Liver (tissue), 10 donors: ENCODE data around the gene POU2AF3. TPM values are rescaled to one million over a fixed set of nuclear protein-coding genes. Genes with fewer than 3 reads are reported as not detected.

Source experiments
- DNase-seq: peaks from one replicate; pipeline ENCODE4 v3.0.0-alpha.2; 2017; ENCODE audit warnings: low spot score
- H3K27ac ChIP-seq, 2 donors: one replicate each; pipeline ENCODE4 v1.7.0; 2013; ENCODE audit warnings: inconsistent platforms in 2 of 2, low read length in 2 of 2, control low read depth in 1 of 2, low read depth in 1 of 2, mild to moderate bottlenecking in 1 of 2
- H3K27me3 ChIP-seq, 4 donors: one replicate each; pipeline versions ENCODE4 v1.6.1 to v1.7.0; 2013; ENCODE audit warnings: low read length in 3 of 4, inconsistent platforms in 1 of 4, mild to moderate bottlenecking in 1 of 4, moderate library complexity in 1 of 4; ENCODE audit not compliant: control insufficient read depth in 4 of 4, insufficient read depth in 4 of 4
- H3K36me3 ChIP-seq, 4 donors: one replicate each; pipeline versions ENCODE4 v1.6.1 to v1.7.0; 2013; ENCODE audit warnings: low read length in 3 of 4, mild to moderate bottlenecking in 3 of 4, low read depth in 1 of 4, moderate library complexity in 1 of 4; ENCODE audit not compliant: control insufficient read depth in 4 of 4, insufficient read depth in 3 of 4
- H3K4me1 ChIP-seq, 4 donors: one replicate each; pipeline versions ENCODE4 v1.6.1 to v1.7.0; 2013; ENCODE audit warnings: low read length in 3 of 4, mild to moderate bottlenecking in 3 of 4, moderate library complexity in 1 of 4; ENCODE audit not compliant: control insufficient read depth in 4 of 4, insufficient read depth in 4 of 4
- H3K4me3 ChIP-seq, 3 donors: one replicate each; pipeline versions ENCODE4 v1.6.1 to v1.7.0; 2013; ENCODE audit warnings: low read length in 3 of 3, control low read depth in 1 of 3, low read depth in 1 of 3, mild to moderate bottlenecking in 1 of 3
- H3K9ac ChIP-seq, 2 donors: one replicate each; pipeline ENCODE4 v1.7.0; 2013; ENCODE audit warnings: low read length in 2 of 2, mild to moderate bottlenecking in 2 of 2, moderate library complexity in 2 of 2, control low read depth in 1 of 2, low read depth in 1 of 2
- H3K9me3 ChIP-seq, 4 donors: one replicate each; pipeline versions ENCODE4 v1.6.1 to v1.7.0; 2013; ENCODE audit warnings: low read length in 3 of 4; ENCODE audit not compliant: control insufficient read depth in 4 of 4
- RAD21 ChIP-seq, 2 donors: IDR thresholded peaks; 2 replicates each; pipeline ENCODE4 v1.6.1; 2016; ENCODE audit warnings: antibody characterized with exemption in 2 of 2, mild to moderate bottlenecking in 2 of 2
- WGBS: extraction: QIAGEN DNeasy Blood & Tissue Kit; methylation state at CpG from one replicate; pipeline ENCODE4 v1.1.7; 2013; 5-methylcytosine and 5-hydroxymethylcytosine counted together
- polyA plus RNA-seq, 2 donors: library from polyadenylated mRNA; stranded (reverse) in 1 of 2; unstranded in 1 of 2; fragments of 200-250 nt in 1 of 2; fragments of >200 nt in 1 of 2; fragmentation: Nextera tagmentation in 1 of 2; extraction: Ambion mirVana in 1 of 2; gene quantifications; one replicate each; pipeline versions ENCODE4 v1.2.1 to v1.2.3, GENCODE V29; 2013 to 2015
- small RNA-seq: library from RNA; depleted of rRNA; stranded (forward); fragments of <200 nt; gene quantifications from one replicate; pipeline ENCODE3, GENCODE V24; 2014
- total RNA-seq, 2 donors: library from RNA; depleted of rRNA; stranded (reverse); fragments of >200 nt; gene quantifications; one replicate each; pipeline ENCODE4 v1.2.3, GENCODE V29; 2014
- TF ChIP-seq, protein P1 (sequence below): IDR thresholded peaks from 2 replicates; pipeline ENCODE4 v1.6.1; 2016; ENCODE audit warnings: antibody characterized with exemption
- donor health status: healthy.
- donor health status: healthy.
- donor health status: healthy.
- donor health status: healthy.
- donor health status: healthy.

Gene POU2AF3
- total and polyA plus RNA-seq, 4 donors = 0.17 to 0.68 (median 0.49) TPM

DNA sequence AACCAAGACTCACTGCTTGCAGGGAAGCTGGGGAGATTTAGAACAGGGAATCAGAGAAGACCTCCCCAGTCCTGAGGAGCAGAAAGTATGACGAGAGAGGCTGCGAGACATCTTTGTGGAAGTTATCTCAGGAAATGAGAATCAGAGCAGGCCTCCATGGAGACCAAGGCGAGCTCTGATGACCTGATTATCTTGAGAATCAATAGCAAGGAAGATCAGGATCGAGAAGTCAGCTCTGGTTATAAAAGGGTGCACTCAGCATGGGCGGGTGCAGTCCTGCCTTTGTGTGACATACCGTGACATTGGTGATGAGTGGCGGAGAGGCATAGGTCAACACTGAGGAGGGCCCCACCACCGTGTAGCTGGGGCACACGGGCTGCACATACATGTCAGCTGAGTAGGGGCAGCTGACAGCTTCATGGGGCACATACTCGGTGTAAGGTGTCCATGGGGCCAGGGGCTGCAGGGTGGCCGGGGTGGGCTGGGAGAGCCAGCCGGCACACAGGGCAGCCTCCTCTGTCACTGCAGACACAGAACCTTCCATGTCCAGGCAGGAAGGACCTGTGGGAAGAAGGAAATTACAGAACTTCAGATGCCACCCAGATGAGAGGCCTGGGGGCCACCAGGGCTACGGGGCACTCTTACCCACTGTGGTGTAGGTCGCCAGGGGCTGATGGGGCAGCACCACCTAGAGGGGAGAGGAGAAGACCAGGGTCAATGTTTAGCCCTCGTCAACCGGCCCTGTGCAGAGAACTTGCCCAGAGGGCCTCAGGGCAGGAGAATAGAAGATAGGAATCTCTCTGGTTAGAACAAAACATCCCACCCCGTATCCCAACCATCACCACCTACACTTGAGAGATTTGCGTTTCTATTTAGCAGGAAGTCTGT, 59.0 kb downstream of the POU2AF3 start:
- Histone ChIP-seq H3K9ac (no peak overlapping the region), H3K36me3 (no peaks in the 10 kb centered on the region), H3K4me1 (peaks cover 4 to 20% (median 11%) of the 10 kb centered on the region in 4 donors), H3K4me3 (no peak overlapping the region), H3K9me3 (no peaks in the 10 kb centered on the region), H3K27me3 (no peaks in the 10 kb centered on the region), H3K27ac (no peak overlapping the region)
- WGBS = 89% methylated on average over 18 of the region's 18 CpGs
- no peak for DNase-seq
- TF ChIP-seq, protein P1, sequence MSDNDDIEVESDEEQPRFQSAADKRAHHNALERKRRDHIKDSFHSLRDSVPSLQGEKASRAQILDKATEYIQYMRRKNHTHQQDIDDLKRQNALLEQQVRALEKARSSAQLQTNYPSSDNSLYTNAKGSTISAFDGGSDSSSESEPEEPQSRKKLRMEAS = no peak
- TF ChIP-seq RAD21 (IDR thresholded peaks at IDR 0.05) = peak; percentile 18 to 49

Small RNA genes within 50 kb of the gene (small RNA-seq; reads per million reads assigned to genes)
- not detected for gene MIR4491

Other genes with a start within 250 kb of the POU2AF3 start
- not detected for gene POU2AF2, start 52.8 kb upstream of the POU2AF3 start, total RNA-seq
- gene POU2AF2, start 52.8 kb upstream of the POU2AF3 start, polyA plus RNA-seq = not detected
- gene POU2AF1, start 80.7 kb downstream of the POU2AF3 start, total RNA-seq = 1 to 10 TPM in 1 of 2 donors, under 1 TPM in 1; 0.59 to 1.1 TPM
- gene POU2AF1, start 80.7 kb downstream of the POU2AF3 start, polyA plus RNA-seq = 1 to 10 TPM in 1 of 2 donors, under 1 TPM in 1; 0.21 to 2.0 TPM
- gene BTG4, start 213.8 kb downstream of the POU2AF3 start, total RNA-seq = not detected
- gene BTG4, start 213.8 kb downstream of the POU2AF3 start, polyA plus RNA-seq = not detected
- not detected for gene HOATZ, start 216.2 kb downstream of the POU2AF3 start, total RNA-seq
- gene HOATZ, start 216.2 kb downstream of the POU2AF3 start, polyA plus RNA-seq = not detected
- gene LAYN, start 242.2 kb downstream of the POU2AF3 start, total RNA-seq = under 1 TPM; 0.92 to 0.98 TPM
- under 1 TPM; 0.43 to 0.85 TPM for gene LAYN, start 242.2 kb downstream of the POU2AF3 start, polyA plus RNA-seq